Measurements from ENCODE around the gene CEP128. TPM values are rescaled to one million over a fixed set of nuclear protein-coding genes. Genes with fewer than 3 reads are reported as not detected.

CEP128 gene
- total RNA-seq, 1 experiment from 2014 or later = 12.0 TPM

DNA sequence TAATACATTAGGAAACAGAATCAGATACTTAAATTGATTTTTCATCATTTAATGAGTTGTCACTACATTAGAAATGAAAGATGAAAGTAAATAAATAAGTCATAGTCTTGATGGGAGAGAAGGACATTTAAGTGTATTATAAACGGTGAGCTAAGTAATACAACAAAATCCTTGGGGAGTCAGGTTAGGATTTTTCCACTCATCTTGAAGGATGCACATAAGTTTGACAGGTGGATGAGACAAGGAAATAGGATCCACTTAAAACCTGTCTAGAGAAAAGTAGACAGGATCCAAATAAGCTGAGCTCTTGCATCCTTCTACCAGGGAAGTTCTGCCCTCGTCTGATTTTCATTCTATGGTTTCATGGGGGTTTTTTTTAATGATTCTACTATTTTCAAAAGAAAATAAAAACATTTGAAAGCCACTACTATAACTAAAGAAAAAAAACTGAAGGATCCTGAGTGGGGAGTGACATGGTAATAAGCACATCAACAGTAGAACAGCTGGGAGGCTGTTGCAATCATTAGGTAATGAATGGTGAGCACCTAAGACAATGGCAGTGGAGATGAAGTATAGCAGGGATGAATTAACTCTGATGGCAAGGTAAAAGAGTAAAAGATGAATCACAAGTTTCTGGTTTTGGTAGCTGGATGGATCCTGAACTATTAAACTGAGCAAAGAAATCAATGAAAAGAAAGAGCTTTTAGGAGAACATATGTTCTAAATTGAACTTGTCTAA lies 17.0 kb downstream of the CEP128 start:
- DNase-seq (ENCODE audit: low spot score) (no peak), ATAC-seq (no peak)

More for the DNA sequence above, 17.0 kb downstream of the CEP128 start:
- Mint-ChIP-seq H3K4me1 (peaks cover 45% of the 10 kb centered on the region), H3K27me3 (ENCODE audit: low read depth) (no peaks in the 10 kb centered on the region), H3K27ac (no peak overlapping the region), H3K9me3 (peaks cover 12% of the 10 kb centered on the region), H3K4me3 (no peak overlapping the region), H3K36me3 (no peaks in the 10 kb centered on the region)
- TF ChIP-seq, protein P1, sequence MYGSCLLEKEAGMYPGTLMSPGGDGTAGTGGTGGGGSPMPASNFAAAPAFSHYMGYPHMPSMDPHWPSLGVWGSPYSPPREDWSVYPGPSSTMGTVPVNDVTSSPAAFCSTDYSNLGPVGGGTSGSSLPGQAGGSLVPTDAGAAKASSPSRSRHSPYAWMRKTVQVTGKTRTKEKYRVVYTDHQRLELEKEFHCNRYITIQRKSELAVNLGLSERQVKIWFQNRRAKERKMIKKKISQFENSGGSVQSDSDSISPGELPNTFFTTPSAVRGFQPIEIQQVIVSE (CRISPR knock-in tag; IDR thresholded peaks at IDR 0.05; ENCODE audit: borderline replicate concordance) = no peak
- TF ChIP-seq, protein P2, sequence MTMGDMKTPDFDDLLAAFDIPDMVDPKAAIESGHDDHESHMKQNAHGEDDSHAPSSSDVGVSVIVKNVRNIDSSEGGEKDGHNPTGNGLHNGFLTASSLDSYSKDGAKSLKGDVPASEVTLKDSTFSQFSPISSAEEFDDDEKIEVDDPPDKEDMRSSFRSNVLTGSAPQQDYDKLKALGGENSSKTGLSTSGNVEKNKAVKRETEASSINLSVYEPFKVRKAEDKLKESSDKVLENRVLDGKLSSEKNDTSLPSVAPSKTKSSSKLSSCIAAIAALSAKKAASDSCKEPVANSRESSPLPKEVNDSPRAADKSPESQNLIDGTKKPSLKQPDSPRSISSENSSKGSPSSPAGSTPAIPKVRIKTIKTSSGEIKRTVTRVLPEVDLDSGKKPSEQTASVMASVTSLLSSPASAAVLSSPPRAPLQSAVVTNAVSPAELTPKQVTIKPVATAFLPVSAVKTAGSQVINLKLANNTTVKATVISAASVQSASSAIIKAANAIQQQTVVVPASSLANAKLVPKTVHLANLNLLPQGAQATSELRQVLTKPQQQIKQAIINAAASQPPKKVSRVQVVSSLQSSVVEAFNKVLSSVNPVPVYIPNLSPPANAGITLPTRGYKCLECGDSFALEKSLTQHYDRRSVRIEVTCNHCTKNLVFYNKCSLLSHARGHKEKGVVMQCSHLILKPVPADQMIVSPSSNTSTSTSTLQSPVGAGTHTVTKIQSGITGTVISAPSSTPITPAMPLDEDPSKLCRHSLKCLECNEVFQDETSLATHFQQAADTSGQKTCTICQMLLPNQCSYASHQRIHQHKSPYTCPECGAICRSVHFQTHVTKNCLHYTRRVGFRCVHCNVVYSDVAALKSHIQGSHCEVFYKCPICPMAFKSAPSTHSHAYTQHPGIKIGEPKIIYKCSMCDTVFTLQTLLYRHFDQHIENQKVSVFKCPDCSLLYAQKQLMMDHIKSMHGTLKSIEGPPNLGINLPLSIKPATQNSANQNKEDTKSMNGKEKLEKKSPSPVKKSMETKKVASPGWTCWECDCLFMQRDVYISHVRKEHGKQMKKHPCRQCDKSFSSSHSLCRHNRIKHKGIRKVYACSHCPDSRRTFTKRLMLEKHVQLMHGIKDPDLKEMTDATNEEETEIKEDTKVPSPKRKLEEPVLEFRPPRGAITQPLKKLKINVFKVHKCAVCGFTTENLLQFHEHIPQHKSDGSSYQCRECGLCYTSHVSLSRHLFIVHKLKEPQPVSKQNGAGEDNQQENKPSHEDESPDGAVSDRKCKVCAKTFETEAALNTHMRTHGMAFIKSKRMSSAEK (CRISPR knock-in tag; IDR thresholded peaks at IDR 0.05; ENCODE audit: borderline replicate concordance) = no peak
- TF ChIP-seq CREM (CRISPR knock-in tag; IDR thresholded peaks at IDR 0.05) (no peak), ESRRA (CRISPR knock-in tag; IDR thresholded peaks at IDR 0.05; ENCODE audit: borderline replicate concordance) (no peak), ZNF232 (CRISPR knock-in tag; IDR thresholded peaks at IDR 0.05) (no peak), GRHL2 (CRISPR knock-in tag; IDR thresholded peaks at IDR 0.05; ENCODE audit: insufficient replicate concordance, severe bottlenecking) (no peak), HMGA2 (CRISPR knock-in tag; IDR thresholded peaks at IDR 0.05) (no peak), TEAD1 (CRISPR knock-in tag; IDR thresholded peaks at IDR 0.05) (no peak), SMAD4 (CRISPR knock-in tag; IDR thresholded peaks at IDR 0.05) (no peak), SMAD3 (CRISPR knock-in tag; IDR thresholded peaks at IDR 0.05; ENCODE audit: borderline replicate concordance) (no peak), FOXK1 (CRISPR knock-in tag; IDR thresholded peaks at IDR 0.05) (no peak), ZNF396 (CRISPR knock-in tag; IDR thresholded peaks at IDR 0.05; ENCODE audit: borderline replicate concordance) (no peak), ZNF138 (CRISPR knock-in tag; conservative IDR thresholded peaks at IDR 0.05) (no peak), IRF2 (CRISPR knock-in tag; IDR thresholded peaks at IDR 0.05; ENCODE audit: borderline replicate concordance, low read depth) (no peak)
- TF ChIP-seq, protein P3, sequence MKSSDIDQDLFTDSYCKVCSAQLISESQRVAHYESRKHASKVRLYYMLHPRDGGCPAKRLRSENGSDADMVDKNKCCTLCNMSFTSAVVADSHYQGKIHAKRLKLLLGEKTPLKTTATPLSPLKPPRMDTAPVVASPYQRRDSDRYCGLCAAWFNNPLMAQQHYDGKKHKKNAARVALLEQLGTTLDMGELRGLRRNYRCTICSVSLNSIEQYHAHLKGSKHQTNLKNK (CRISPR knock-in tag; IDR thresholded peaks at IDR 0.05) = no peak
- TF ChIP-seq, protein P4, sequence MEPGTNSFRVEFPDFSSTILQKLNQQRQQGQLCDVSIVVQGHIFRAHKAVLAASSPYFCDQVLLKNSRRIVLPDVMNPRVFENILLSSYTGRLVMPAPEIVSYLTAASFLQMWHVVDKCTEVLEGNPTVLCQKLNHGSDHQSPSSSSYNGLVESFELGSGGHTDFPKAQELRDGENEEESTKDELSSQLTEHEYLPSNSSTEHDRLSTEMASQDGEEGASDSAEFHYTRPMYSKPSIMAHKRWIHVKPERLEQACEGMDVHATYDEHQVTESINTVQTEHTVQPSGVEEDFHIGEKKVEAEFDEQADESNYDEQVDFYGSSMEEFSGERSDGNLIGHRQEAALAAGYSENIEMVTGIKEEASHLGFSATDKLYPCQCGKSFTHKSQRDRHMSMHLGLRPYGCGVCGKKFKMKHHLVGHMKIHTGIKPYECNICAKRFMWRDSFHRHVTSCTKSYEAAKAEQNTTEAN (CRISPR knock-in tag; IDR thresholded peaks at IDR 0.05) = no peak
- TF ChIP-seq, protein P5, sequence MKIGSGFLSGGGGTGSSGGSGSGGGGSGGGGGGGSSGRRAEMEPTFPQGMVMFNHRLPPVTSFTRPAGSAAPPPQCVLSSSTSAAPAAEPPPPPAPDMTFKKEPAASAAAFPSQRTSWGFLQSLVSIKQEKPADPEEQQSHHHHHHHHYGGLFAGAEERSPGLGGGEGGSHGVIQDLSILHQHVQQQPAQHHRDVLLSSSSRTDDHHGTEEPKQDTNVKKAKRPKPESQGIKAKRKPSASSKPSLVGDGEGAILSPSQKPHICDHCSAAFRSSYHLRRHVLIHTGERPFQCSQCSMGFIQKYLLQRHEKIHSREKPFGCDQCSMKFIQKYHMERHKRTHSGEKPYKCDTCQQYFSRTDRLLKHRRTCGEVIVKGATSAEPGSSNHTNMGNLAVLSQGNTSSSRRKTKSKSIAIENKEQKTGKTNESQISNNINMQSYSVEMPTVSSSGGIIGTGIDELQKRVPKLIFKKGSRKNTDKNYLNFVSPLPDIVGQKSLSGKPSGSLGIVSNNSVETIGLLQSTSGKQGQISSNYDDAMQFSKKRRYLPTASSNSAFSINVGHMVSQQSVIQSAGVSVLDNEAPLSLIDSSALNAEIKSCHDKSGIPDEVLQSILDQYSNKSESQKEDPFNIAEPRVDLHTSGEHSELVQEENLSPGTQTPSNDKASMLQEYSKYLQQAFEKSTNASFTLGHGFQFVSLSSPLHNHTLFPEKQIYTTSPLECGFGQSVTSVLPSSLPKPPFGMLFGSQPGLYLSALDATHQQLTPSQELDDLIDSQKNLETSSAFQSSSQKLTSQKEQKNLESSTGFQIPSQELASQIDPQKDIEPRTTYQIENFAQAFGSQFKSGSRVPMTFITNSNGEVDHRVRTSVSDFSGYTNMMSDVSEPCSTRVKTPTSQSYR (CRISPR knock-in tag; IDR thresholded peaks at IDR 0.05) = no peak
- TF ChIP-seq, protein P6, sequence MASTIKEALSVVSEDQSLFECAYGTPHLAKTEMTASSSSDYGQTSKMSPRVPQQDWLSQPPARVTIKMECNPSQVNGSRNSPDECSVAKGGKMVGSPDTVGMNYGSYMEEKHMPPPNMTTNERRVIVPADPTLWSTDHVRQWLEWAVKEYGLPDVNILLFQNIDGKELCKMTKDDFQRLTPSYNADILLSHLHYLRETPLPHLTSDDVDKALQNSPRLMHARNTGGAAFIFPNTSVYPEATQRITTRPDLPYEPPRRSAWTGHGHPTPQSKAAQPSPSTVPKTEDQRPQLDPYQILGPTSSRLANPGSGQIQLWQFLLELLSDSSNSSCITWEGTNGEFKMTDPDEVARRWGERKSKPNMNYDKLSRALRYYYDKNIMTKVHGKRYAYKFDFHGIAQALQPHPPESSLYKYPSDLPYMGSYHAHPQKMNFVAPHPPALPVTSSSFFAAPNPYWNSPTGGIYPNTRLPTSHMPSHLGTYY (CRISPR knock-in tag; IDR thresholded peaks at IDR 0.05) = no peak
- POLR2A ChIA-PET = interaction anchor here (0.6 kb wide), 1 partner anchor 1990 kb away, joined by 3 read pairs; no protein-coding TSS in a partner anchor
- CTCF ChIA-PET = interaction anchor here (0.6 to 1.2 kb wide), 2 partner anchors 240 to 722 kb away, joined by 3 to 4 read pairs; no protein-coding TSS in a partner anchor

All from WTC11 (cell line).